ENCODE measurements around the gene CPT1C.

Gene CPT1C

DNA sequence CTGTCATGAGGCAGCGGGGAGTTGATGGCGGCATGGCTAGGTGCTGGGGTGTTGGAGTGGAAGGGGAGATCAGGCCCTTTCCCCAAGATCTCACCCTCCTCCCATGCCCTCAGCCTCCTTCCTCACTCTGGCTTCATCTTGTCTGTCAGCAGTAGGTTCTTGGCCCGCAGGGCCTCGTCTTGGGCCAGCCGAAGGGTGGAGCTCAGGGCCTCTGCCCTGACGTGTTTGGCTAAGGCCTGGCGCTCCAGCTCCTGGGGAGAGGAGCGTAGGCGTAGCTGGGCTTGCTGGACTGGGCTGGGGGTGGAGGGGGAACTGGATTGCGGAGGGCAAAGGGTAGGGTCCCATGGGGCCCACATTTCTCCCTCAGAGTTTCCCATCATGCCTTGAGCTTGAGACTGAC is 49.0 kb downstream of the CPT1C start:
- TF ChIP-seq CTCF (IDR thresholded peaks at IDR 0.05; ENCODE audit: low read depth, low read length, missing control alignments): no peak
- DNase-seq (ENCODE audit: extremely low read depth, low read depth): no peak
- H3K4me3 ChIP-seq (replicated peaks; ENCODE audit: low read depth, low read length): no peak overlapping the region

- no peak for TF ChIP-seq CTCF (IDR thresholded peaks at IDR 0.05; ENCODE audit: low read depth, low read length, missing control alignments)
- DNase-seq (ENCODE audit: extremely low read depth, low read depth): no peak
- no peak overlapping the region for H3K4me3 ChIP-seq (replicated peaks; ENCODE audit: low read depth, low read length)
Observed at GRCh38 chr19:49741210-49741844, 50.4 kb downstream of the CPT1C start.

DNA sequence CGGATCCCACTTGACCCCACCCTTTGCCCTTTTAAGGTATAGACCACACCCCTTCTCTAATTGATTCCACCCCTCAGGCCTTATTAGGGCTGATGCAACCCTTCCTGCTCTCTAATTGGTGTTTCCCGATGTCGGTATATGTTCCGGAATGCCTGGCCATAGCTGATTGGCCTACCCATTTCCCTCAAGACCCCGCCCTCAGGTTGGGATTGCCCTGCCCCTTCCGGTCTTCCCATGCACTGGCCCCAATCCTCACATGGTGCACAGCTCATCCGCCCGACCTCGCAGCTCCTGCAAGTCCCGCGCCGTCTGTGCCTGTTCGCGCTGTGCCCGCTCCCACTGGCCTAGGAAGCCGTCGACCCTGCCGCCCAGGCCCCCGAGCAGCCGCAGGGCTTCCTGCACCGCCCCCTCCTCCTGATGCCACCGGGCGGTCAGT is 54.0 kb downstream of the CPT1C start:
- H3K4me3 ChIP-seq (replicated peaks; ENCODE audit: low read depth, low read length): no peak overlapping the region
- no peak for DNase-seq (ENCODE audit: extremely low read depth, low read depth)
- TF ChIP-seq CTCF (IDR thresholded peaks at IDR 0.05; ENCODE audit: low read depth, low read length, missing control alignments): no peak

GRCh38 chr19:49746206-49746958 is 55.5 kb downstream of the CPT1C start:
- no peak for TF ChIP-seq CTCF (IDR thresholded peaks at IDR 0.05; ENCODE audit: low read depth, low read length, missing control alignments)
- H3K4me3 ChIP-seq (replicated peaks; ENCODE audit: low read depth, low read length): no peak overlapping the region
- DNase-seq (ENCODE audit: extremely low read depth, low read depth): no peak

GRCh38 chr19:49749055-49749716 is 58.3 kb downstream of the CPT1C start:
- no peak overlapping the region for H3K4me3 ChIP-seq (replicated peaks; ENCODE audit: low read depth, low read length)
- TF ChIP-seq CTCF (IDR thresholded peaks at IDR 0.05; ENCODE audit: low read depth, low read length, missing control alignments): no peak
- DNase-seq (ENCODE audit: extremely low read depth, low read depth): no peak

DNA sequence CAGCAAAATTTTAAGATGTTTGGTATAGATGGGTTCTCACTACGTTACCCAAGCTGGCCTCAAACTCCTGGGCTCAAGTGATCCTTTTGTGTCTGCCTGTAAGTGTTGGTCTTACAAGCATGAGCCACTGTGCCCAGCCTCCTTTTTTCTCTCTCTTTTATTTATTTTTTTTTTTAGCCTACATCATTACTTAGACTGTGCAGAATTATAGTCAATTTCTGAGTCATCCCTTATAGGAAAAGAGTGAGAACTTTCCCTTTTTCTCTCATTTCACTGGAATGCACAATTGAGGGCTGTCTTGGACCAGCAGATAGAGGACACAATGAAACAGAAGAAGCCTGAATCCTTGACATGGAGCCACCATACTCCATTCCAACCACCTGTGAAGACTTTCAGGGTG is 58.9 kb downstream of the CPT1C start:
- no peak for TF ChIP-seq CTCF (IDR thresholded peaks at IDR 0.05; ENCODE audit: low read depth, low read length, missing control alignments)

More for the DNA sequence above, 58.9 kb downstream of the CPT1C start:
- DNase-seq (ENCODE audit: extremely low read depth, low read depth): no peak
- no peak overlapping the region for H3K4me3 ChIP-seq (replicated peaks; ENCODE audit: low read depth, low read length)
